ENCODE data around the gene PSMA4.
"Not testable (repeated sequence)": the region's sequence is repeated elsewhere in the genome, so short reads cannot be mapped to it uniquely, and the experiment has no call there.

The PSMA4 gene

GRCh38 chr15:78550815-78551214, 10.6 kb downstream of the PSMA4 start:
- TF ChIP-seq CTCF (IDR thresholded peaks at IDR 0.05), result no peak
- Histone ChIP-seq H3K4me3 (no peak overlapping the region), H3K27ac (no peak overlapping the region)
- no peak for DNase-seq (ENCODE audit: low spot score)

GRCh38 chr15:78551902-78552301, 11.7 kb downstream of the PSMA4 start:
- TF ChIP-seq CTCF (IDR thresholded peaks at IDR 0.05), result no peak
- Histone ChIP-seq H3K4me3 (no peak overlapping the region), H3K27ac (no peak overlapping the region)
- DNase-seq (ENCODE audit: low spot score), result no peak

DNA sequence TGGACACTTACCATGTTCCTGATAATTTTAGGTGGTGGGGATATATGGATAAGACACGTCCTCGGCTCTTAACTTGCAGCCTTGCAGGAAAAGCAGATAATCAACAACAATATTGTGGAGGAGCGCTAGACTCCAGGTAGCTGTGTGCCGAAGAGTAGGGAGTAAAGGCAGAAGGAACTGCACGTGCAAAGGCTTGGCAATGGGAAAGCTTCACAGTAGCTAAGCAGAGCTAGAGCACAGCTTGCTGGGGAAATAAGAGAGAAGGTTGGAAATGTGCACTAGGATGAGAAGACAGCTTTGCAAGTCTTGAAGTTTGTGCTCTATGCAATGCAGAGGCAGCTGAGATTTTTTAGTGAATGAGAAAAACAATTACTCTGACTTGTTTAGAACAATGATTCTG, 12.4 kb downstream of the PSMA4 start:
- no peak overlapping the region for H3K27ac ChIP-seq
- no peak overlapping the region for H3K4me3 ChIP-seq
- TF ChIP-seq CTCF (IDR thresholded peaks at IDR 0.05), result no peak
- DNase-seq (ENCODE audit: low spot score), result no peak

DNA sequence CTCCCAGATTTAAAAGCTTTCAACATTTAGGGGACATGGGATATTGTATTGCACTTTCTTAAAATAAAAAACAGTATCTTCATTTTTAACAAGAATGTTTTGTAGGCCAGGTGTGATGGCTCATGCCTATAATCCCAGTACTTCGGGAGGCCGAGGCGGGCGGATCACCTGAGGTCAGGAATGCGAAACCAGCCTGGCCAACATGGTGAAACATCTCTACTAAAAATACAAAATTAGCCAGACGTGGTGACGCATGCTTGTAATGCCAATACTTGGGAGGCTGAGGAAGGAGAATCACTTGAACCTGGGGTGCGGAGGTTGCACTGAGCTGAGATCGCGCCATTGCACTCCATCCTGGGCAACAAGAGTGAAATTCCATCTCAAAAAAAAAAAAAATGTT, 20.0 kb downstream of the PSMA4 start:
- not testable (repeated sequence) for H3K27ac ChIP-seq; H3K4me3 ChIP-seq; DNase-seq (ENCODE audit: low spot score)

- Histone ChIP-seq H3K27ac (no peak overlapping the region), H3K4me3 (no peak overlapping the region)
- no peak for DNase-seq (ENCODE audit: low spot score)
- TF ChIP-seq CTCF (IDR thresholded peaks at IDR 0.05), result no peak
These were observed 21.2 kb downstream of the PSMA4 start for GRCh38 chr15:78561490-78561889.

- DNase-seq (ENCODE audit: low spot score), result no peak
- Histone ChIP-seq H3K4me3 (no peak overlapping the region), H3K27ac (no peak overlapping the region)
- no peak for TF ChIP-seq CTCF (IDR thresholded peaks at IDR 0.05)
These were observed 22.8 kb downstream of the PSMA4 start for GRCh38 chr15:78563092-78563491.

DNA sequence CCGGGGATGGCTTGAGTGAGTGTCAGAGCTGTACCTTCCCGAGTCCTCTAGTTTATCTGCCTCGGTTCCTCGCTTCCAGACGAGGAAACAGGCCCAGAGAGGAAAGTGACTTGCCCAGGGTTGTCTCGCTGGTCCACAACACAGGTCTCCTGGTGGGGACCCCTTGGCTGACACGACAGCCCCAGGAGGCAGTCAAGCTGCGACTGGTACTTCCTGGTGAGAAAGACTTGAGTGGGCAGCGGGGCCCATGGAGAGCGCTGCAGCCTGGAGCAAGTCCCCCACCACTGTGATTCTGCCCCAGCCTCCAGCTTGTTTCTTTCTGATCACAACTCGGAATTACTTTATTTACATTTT, 24.5 kb downstream of the PSMA4 start:
- H3K4me3 ChIP-seq, result peak overlapping the region; percentile 67
- DNase-seq (ENCODE audit: low spot score), result no peak

More for the DNA sequence above, 24.5 kb downstream of the PSMA4 start:
- H3K27ac ChIP-seq, result no peak overlapping the region
- TF ChIP-seq CTCF (IDR thresholded peaks at IDR 0.05), result no peak

Measured in coronary artery (tissue), 2 donors.